ENCODE results near the gene DHX38. TPM values are rescaled to one million over a fixed set of nuclear protein-coding genes. Genes with fewer than 3 reads are reported as not detected.

DHX38 gene
- total RNA-seq, 4 donors from 2014 or later, result 26.9 to 75.3 (median 53.8) TPM

- intact Hi-C loops (cut with DNase I; ENCODE audit: low total_unique reads), result no loop called here
- Histone ChIP-seq H3K9me3 (no peaks in the 10 kb centered on the region), H3K36me3 (no peaks in the 10 kb centered on the region), H3K27me3 (no peaks in the 10 kb centered on the region), H3K4me3 (no peak overlapping the region), H3K27ac (no peak overlapping the region), H3K4me1 (no peaks in the 10 kb centered on the region)
- DNase-seq (no peak), ATAC-seq (no peak)
- no peak for TF ChIP-seq POLR2A (IDR thresholded peaks at IDR 0.05)
- TF ChIP-seq, protein P1, sequence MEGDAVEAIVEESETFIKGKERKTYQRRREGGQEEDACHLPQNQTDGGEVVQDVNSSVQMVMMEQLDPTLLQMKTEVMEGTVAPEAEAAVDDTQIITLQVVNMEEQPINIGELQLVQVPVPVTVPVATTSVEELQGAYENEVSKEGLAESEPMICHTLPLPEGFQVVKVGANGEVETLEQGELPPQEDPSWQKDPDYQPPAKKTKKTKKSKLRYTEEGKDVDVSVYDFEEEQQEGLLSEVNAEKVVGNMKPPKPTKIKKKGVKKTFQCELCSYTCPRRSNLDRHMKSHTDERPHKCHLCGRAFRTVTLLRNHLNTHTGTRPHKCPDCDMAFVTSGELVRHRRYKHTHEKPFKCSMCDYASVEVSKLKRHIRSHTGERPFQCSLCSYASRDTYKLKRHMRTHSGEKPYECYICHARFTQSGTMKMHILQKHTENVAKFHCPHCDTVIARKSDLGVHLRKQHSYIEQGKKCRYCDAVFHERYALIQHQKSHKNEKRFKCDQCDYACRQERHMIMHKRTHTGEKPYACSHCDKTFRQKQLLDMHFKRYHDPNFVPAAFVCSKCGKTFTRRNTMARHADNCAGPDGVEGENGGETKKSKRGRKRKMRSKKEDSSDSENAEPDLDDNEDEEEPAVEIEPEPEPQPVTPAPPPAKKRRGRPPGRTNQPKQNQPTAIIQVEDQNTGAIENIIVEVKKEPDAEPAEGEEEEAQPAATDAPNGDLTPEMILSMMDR (IDR thresholded peaks at IDR 0.05 in 4 of 5, conservative IDR thresholded peaks at IDR 0.05 in 1 of 5), result no peak
- in situ Hi-C loops (cut with MboI; ENCODE audit: low sequenced_read_pairs in 4 of 4), result no loop called here
Measured at GRCh38 chr16:72122916-72123315, 29.3 kb downstream of the DHX38 start.

- no peak overlapping the region for H3K27ac ChIP-seq
- in situ Hi-C loops (cut with MboI; ENCODE audit: low sequenced_read_pairs in 4 of 4) (no loop called here), intact Hi-C loops (cut with DNase I; ENCODE audit: low total_unique reads) (no loop called here)
- no peak overlapping the region for H3K4me3 ChIP-seq
- H3K36me3 ChIP-seq, result no peaks in the 10 kb centered on the region
- no peak for DNase-seq
- H3K4me1 ChIP-seq, result no peaks in the 10 kb centered on the region
- no peak for ATAC-seq
- no peak for TF ChIP-seq POLR2A (IDR thresholded peaks at IDR 0.05)
- TF ChIP-seq, protein P1 (IDR thresholded peaks at IDR 0.05 in 4 of 5, conservative IDR thresholded peaks at IDR 0.05 in 1 of 5), result no peak
- H3K9me3 ChIP-seq, result no peaks in the 10 kb centered on the region
- H3K27me3 ChIP-seq, result no peaks in the 10 kb centered on the region
Measured at GRCh38 chr16:72123426-72123825, 29.8 kb downstream of the DHX38 start.

DNA sequence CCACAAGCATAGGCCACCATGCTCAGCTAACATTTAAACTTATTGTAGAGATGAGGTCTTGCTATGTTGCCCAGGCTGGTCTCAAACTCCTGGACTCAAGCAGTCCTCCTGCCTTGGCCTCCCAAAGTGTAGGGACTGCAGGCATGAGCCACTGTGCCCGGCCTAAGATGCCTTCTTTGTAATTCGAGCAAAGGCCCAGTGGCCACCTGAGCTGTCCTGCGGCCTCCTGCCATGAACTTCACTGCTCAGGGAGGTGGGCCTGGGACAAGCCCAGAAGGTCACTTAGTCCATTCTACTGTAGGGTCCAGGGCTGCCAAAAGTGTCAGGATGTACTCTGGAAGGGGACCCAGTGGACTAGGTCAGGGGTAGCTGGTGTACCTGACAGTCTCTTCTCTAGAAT is 30.5 kb downstream of the DHX38 start:
- no peak for DNase-seq
- no peak for ATAC-seq
- Histone ChIP-seq H3K36me3 (no peaks in the 10 kb centered on the region), H3K27ac (no peak overlapping the region), H3K9me3 (no peaks in the 10 kb centered on the region), H3K4me3 (no peak overlapping the region), H3K4me1 (no peaks in the 10 kb centered on the region), H3K27me3 (no peaks in the 10 kb centered on the region)
- TF ChIP-seq, protein P1 (IDR thresholded peaks at IDR 0.05 in 4 of 5, conservative IDR thresholded peaks at IDR 0.05 in 1 of 5), result no peak
- in situ Hi-C loops (cut with MboI; ENCODE audit: low sequenced_read_pairs in 4 of 4) (no loop called here), intact Hi-C loops (cut with DNase I; ENCODE audit: low total_unique reads) (no loop called here)

DNA sequence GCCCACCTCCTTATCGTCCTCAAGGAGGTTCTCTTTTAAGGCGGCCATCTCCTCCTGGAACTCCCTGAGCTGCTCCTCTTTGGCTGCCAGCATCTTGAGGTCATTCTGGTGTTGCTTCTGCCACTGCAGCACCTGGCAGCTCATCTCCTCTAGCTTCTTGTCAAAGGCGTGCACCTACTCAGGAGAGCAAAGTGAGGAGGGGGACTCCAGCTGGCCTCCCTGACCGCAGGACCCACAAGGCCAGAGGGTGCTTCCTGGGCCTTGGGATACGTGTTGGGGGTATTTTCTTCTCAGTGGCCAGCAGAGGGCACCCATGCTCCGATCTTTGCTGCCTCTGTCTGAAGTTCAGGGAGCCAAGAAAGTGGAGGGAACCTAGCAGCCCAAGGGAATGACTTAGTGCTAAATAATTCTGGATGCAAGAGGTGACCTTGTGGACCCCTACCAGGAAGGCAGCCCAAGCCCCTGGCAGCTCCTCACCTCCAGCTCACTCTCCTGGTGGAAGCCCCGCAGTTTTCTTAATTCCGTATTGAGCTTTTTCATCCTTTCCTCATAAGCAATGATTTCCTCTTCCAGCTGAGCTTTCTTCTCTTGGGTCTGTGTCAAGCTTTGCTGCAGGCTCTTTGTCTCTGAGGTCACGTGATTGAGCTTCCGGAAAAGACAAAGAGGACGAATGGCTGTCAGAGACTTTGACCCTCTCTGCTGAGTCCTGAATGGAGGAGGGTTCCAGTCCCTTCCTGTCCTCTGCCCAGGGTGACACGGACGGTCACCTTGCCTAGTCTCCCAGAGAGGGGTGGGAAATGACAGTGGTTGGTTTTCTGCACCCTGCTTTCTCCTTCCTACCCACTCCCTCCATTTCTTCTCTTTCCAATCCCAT is 31.4 kb downstream of the DHX38 start:
- DNase-seq, result peak; percentile 24 to 51
- H3K27me3 ChIP-seq, result no peaks in the 10 kb centered on the region
- H3K9me3 ChIP-seq, result no peaks in the 10 kb centered on the region
- no peaks in the 10 kb centered on the region for H3K4me1 ChIP-seq
- no peaks in the 10 kb centered on the region for H3K36me3 ChIP-seq
- no peak for TF ChIP-seq POLR2A (IDR thresholded peaks at IDR 0.05)
- TF ChIP-seq, protein P1 (IDR thresholded peaks at IDR 0.05 in 4 of 5, conservative IDR thresholded peaks at IDR 0.05 in 1 of 5), result peak; percentile 46 to 69 (median 62)
- ATAC-seq, result peak; percentile 75 to 80
- intact Hi-C loops (cut with DNase I; ENCODE audit: low total_unique reads), result no loop called here
- in situ Hi-C loops (cut with MboI; ENCODE audit: low sequenced_read_pairs in 4 of 4), result no loop called here
- no peak overlapping the region for H3K4me3 ChIP-seq
- no peak overlapping the region for H3K27ac ChIP-seq
